ENCODE measurements around the gene PLEKHG2.

GRCh38 chr19:39407410-39407659 is 5.1 kb upstream of the PLEKHG2 start:
- TF ChIP-seq CTCF (conservative IDR thresholded peaks at IDR 0.05) (no peak), ZFX (IDR thresholded peaks at IDR 0.05) (no peak)

All from C4-2B (cell line).